SHP77 treated with DMSO at 0.1 percent for 48 hours (cell line): ENCODE data around the gene SOBP.
"Not testable (repeated sequence)": the region's sequence is repeated elsewhere in the genome, so short reads cannot be mapped to it uniquely, and the experiment has no call there.

Source experiments
- DNase-seq: peaks from one replicate; lab custom pipeline; 2025; lab: John Stamatoyannopoulos, UW

The SOBP gene, protein sequence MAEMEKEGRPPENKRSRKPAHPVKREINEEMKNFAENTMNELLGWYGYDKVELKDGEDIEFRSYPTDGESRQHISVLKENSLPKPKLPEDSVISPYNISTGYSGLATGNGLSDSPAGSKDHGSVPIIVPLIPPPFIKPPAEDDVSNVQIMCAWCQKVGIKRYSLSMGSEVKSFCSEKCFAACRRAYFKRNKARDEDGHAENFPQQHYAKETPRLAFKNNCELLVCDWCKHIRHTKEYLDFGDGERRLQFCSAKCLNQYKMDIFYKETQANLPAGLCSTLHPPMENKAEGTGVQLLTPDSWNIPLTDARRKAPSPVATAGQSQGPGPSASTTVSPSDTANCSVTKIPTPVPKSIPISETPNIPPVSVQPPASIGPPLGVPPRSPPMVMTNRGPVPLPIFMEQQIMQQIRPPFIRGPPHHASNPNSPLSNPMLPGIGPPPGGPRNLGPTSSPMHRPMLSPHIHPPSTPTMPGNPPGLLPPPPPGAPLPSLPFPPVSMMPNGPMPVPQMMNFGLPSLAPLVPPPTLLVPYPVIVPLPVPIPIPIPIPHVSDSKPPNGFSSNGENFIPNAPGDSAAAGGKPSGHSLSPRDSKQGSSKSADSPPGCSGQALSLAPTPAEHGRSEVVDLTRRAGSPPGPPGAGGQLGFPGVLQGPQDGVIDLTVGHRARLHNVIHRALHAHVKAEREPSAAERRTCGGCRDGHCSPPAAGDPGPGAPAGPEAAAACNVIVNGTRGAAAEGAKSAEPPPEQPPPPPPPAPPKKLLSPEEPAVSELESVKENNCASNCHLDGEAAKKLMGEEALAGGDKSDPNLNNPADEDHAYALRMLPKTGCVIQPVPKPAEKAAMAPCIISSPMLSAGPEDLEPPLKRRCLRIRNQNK

GRCh38 chr6:107489636-107490565 lies at the start of gene SOBP:
Gene SOBP, plus strand, starts transcription at chr6:107490117. Its CDS starts 500 bp downstream, at chr6:107490617.
- DNase-seq, result peak; percentile 49

DNA sequence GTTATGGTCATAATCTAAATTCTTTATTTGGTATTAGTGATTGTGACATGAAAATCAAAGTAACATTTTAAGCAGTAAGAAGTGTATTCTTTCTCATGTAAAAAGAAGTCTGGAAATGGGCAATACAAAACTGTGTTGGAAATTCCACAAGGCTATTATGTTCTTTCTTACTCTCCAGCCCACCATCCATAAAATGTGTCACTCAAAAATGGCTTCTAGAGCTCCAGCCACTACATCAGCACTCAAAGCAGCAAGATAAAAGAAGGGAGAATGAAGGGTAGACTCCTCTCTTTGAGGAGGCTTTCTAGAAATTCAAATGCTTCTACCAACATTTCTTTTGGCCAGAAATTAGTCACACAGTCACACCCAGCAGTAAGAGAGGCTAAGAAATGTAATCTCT lies 49.0 kb upstream of the SOBP start:
- DNase-seq, result no peak

GRCh38 chr6:107441682-107442081 lies 48.2 kb upstream of the SOBP start:
- no peak for DNase-seq

DNA sequence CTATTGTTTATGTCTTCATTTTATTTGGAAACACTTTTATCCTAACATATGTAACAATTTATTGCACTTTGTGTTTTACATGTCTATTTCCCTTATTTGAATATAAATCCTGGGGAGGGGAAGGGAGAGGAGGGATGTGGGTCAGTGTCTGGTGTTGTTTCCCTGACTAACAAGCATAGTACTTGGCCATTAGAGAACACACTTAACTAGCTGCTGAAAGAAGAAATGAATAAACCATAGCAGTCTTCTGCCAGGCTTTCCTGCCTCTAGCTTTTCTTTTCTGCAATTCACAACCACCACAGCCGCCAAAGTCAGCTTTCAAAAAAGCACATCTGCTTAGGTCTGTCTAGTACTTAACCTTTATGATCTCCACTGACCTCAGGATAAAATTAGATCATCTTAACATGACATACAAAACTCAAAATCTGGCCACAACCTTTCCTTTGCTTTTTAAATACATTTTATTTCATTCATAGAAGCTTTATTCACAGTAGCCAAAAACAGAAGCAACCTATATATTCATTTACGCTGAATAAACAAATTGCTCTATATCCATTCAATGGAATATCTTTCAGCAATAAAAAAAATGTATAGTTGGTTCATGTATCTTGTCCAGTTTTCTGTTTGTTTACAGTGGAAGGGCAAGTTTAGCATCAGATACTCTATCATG lies 46.8 kb upstream of the SOBP start:
- DNase-seq, result no peak

DNA sequence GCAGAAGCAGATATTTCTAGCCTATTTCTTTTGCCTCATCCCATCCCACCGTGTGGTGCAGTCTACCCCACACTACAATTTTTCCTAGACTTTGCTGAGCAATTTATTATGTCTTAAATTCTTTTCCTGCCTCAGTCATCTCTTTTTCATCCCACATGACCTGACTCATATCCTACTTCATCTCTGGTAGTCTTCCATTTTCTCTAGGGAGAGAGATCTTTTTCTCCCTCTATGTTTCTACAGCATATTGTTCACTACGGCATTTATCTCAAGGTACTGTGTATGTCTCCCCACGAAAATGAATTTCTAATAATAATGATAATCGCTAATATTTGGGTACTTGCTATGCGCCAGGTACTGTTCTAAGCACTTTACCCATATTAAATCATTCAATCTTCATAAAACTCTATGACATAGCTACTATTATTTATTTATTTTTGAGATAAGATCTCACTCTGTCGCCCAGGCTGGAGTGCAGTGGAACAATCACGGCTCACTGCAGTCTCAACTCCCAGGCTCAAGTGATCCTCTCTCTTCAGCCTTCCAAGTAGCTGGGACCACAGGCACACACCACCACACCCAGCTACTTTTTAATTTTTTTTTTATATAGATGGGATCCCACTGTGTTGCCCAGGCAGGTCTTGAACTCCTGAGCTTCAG lies 46.2 kb upstream of the SOBP start:
- no peak for DNase-seq

DNA sequence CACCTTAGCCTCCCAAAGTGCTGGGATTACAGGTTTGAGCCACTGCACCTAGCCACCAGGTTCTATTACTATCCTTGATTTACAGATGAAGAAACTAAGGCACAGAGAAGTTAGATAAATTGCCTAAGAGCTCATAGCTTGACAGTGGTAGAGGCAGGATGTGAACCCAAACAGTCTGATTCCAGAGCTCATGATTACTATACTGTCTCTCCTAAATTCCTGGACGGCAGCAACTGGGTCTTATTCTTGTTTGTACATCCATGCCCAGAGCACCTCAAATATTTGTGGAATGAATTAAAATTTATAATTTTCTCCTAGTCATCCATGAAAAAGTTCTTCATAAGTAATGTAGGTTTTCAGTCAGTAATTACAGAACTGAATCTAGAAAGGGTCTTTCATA lies 45.6 kb upstream of the SOBP start:
- DNase-seq, result no peak

DNA sequence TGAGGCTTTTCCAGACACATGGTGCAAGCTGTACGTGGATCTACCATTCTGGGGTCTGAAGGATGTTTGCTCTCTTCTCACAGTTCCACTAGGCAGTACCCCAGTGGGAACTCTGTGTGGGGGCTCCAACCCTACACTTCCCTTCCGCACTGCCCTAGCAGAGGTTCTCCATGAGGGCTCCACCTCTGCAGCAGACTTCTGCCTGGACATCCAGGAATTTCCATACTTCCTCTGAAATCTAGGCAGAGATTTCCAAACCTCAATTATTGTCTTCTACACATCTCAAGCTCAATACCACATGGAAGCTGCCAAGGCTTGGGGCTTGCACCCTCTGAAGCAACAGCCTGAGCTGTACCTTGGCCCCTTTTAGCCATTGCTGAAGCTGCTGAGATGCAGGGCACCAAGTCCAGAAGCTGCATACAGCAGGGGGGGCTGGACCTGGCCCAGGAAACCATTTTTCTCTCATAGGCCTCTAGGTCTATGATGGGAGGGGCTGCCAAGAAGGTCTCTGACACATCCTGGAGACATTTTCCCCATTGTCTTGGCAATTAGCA lies 42.2 kb upstream of the SOBP start:
- DNase-seq, result no peak

DNA sequence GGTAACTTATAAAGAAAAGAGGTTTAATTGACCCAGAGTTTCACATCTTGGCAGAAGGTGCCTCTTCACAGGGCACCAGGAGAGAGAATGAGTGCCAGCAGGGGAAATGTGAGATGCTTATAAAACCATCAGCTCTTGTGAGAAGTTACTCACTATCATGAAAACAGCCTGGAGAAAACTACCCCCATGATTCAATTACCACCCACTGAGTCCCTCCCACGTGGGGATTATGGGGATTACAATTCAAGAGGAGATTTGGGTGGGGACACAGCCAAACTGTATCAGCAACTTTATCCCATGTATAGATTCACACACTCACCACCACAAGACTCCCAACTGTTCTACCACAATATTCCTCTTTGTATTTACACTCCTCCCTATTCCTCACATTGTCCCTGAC lies 41.1 kb upstream of the SOBP start:
- no peak for DNase-seq

DNA sequence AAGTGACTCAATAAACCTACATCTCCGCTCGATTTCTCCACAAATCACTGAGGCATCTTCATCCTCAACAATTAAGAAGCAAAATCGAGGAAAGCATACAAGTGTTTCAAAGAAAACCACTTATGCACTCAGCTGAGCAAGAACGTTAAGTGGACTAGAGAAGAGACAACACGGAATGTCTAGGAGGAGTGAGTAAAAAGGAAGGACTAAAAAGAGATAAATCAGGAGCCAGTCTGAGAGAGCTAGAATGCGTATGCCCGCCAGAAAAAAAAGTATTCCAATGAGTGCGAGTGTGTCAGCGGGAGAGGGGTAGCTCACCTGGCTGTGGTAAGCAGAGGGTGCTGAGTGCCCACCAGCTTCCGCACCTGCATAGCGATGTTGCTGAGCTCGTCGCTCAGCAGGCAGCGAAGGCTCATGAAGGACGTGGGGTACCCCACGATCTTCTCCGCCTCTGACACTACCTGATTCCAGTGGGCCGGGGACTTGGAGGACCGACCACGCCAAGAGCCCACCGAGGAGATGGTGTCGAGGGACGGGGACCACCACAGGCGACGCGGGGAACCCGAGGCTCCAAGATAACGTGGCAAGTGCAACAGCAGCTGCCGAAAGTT lies 31.1 kb upstream of the SOBP start:
- peak; percentile 28 for DNase-seq

- peak; percentile 97 for DNase-seq
Observed at GRCh38 chr6:107459283-107460082, 30.4 kb upstream of the SOBP start, which contains the start of gene PDSS2. Gene PDSS2, minus strand, starts transcription at chr6:107459564. Its CDS starts 279 bp downstream, at chr6:107459285.

DNA sequence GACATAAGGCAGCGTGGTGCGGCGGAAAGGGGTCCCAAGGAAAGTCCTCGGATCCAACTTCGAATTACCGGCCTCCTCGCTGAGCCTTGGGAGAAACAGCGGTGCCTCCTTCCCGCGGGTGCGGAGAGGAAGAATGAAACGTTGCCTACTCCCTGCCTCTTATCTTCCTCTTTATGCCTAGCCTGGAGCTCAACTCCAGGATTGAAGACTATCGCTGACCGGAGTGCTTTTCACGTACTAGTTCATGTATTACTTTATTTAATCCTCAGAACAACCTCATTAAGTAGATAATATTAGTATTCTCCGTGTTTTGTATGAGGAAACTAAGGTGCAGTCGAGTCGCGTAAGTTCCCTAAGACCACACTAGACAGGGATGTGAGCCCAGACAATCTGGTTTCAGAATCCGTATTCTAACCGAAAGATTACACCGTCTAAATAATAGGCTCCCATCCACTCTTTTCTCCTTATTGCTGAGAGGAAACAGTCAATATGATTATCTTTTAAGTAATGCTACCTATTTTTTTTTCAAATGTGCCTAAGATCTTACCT lies 29.8 kb upstream of the SOBP start:
- no peak for DNase-seq

- DNase-seq, result no peak
Observed at GRCh38 chr6:107466062-107466461, 23.9 kb upstream of the SOBP start.

DNA sequence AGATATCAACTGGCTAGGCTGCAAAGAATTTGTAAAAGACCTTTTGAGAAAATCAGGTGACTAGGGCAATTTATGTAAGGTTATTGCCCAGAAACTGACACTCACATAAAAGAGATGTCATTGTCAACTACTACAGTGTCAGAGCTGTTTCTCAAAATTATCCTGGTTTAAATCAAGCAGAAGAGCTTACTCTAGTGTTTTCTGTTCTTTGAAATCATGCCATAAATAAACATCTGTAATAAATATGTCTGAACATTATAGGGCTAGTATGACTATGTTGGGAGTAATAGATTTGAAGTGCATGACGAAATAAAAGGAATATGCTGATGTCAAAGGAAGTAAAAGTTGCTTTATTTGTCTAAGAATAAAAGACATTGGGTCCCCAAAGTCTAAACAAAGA lies 19.6 kb upstream of the SOBP start:
- no peak for DNase-seq

GRCh38 chr6:107473660-107474059 lies 16.3 kb upstream of the SOBP start:
- DNase-seq, result no peak

DNA sequence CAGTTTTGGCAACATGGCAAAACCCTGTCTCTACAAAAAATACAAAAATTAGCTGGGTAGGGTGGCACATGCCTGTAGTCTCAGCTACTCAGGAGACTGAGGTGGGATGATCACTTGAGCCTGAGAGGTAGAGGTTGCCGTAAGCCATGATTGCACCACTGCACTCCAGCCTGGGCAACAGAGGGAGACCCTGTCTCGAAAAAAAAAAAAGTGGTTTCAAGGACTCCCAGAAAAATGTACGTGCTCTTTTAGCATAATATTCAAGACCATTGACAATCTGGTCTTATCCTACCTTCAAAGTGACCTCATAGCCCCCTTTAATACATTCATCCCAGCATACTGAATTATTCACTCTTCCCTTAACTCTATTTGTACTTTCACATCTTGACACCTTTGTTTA lies 14.6 kb upstream of the SOBP start:
- DNase-seq, result not testable (repeated sequence)

GRCh38 chr6:107475826-107476225 lies 14.1 kb upstream of the SOBP start:
- not testable (repeated sequence) for DNase-seq

DNA sequence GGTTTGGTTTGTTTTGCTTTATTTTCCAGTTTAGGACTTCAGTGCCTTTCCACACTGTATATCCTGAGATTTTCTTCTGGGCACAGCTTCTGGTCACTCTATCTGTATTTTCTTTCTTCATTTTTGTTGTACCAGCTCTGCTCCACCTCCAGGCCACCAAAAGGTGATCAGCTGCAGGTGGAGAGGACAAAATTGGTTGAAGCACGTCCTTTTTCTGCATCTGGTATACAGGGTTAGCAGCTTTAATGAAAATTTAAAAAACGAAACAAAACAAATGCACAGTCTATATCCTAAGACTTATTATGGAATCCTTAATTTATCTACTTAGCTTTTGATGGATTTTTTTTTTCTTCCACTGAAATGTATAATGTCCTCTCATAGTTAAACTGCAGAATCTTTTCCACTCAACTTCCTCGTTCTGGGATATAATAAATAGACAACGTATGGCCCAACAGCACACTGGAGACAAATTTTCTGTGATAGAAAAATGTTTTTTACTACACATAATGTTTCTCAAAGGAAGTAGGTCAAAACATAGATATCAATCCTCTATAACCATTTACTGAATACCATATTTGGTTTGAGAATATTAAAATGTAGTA lies 10.7 kb upstream of the SOBP start:
- no peak for DNase-seq

DNA sequence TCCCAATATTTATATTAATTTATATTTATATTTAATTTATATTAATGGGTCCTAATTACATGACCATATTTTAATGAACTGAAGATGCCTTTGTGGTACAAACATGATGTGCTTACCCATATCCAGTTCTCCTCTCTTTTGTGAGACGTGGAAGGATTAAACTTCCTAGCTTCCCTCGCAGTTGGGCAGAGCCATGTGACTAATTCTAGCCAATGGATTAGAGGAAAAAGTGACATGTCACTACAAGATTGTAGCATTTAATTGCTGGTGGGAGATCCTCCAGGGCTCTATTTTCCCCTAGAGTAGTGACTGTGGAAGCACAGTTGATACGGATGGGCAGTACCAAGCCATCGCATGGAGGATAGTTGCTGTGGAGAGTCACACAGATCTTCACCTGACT lies 4.8 kb upstream of the SOBP start:
- DNase-seq, result no peak
